ENCODE data around the gene CDH5. TPM values are rescaled to one million over a fixed set of nuclear protein-coding genes. Genes with fewer than 3 reads are reported as not detected.

The CDH5 gene
- total and polyA plus RNA-seq, 2 of the 13 experiments (the other 11 are each of a cell fraction or from before 2014, with no cell fraction given) = 0.71 to 1.1 TPM

GRCh38 chr16:66408163-66409048, 41.9 kb downstream of the CDH5 start (continued):
- TF ChIP-seq ZNF670 (CRISPR knock-in tag; IDR thresholded peaks at IDR 0.05; ENCODE audit: borderline replicate concordance) (peak; percentile 51; the same call in 1 of the 2 replicates), EED (CRISPR knock-in tag; IDR thresholded peaks at IDR 0.05) (no peak), HNRNPH1 (optimal IDR thresholded peaks at IDR 0.05; ENCODE audit: low read depth, low read length) (no peak), ASH2L (IDR thresholded peaks at IDR 0.05; ENCODE audit: insufficient read length, low read depth, low read length) (peak; percentile 24), U2AF1 (optimal IDR thresholded peaks at IDR 0.05; ENCODE audit: low read depth, low read length) (no peak), CCDC6 (CRISPR knock-in tag; IDR thresholded peaks at IDR 0.05) (no peak), GABPA (IDR thresholded peaks at IDR 0.05; ENCODE audit: low read depth, low read length) (peak; percentile 38; the same call in 1 of the 2 replicates), GABPA (CRISPR knock-in tag; IDR thresholded peaks at IDR 0.05; ENCODE audit: low read depth) (peak; percentile 90), ZNF205 (CRISPR knock-in tag; IDR thresholded peaks at IDR 0.05) (no peak), TBX2 (CRISPR knock-in tag; IDR thresholded peaks at IDR 0.05; ENCODE audit: borderline replicate concordance) (peak; percentile 71; the same call in 1 of the 2 replicates), TBP (CRISPR knock-in tag; IDR thresholded peaks at IDR 0.05) (no peak), ZNF572 (CRISPR knock-in tag; IDR thresholded peaks at IDR 0.05) (no peak), KDM3A (CRISPR knock-in tag; IDR thresholded peaks at IDR 0.05; ENCODE audit: low read depth) (peak; percentile 40; the same call in 1 of the 2 replicates), ARNT (IDR thresholded peaks at IDR 0.05) (no peak), ZNF747 (CRISPR knock-in tag; IDR thresholded peaks at IDR 0.05; ENCODE audit: borderline replicate concordance) (no peak), RBM22 (optimal IDR thresholded peaks at IDR 0.05; ENCODE audit: low read length) (no peak), NFAT5 (CRISPR knock-in tag; IDR thresholded peaks at IDR 0.05) (no peak), TMF1 (CRISPR knock-in tag; IDR thresholded peaks at IDR 0.05; ENCODE audit: low read depth) (no peak), SMAD1 (CRISPR knock-in tag; IDR thresholded peaks at IDR 0.05; ENCODE audit: borderline replicate concordance, low read depth) (no peak), CREB3 (CRISPR knock-in tag; IDR thresholded peaks at IDR 0.05) (no peak; the same call in 1 of the 2 replicates), HMGXB4 (CRISPR knock-in tag; IDR thresholded peaks at IDR 0.05; ENCODE audit: borderline replicate concordance in 1 of 2, low read depth in 1 of 2) (peak; percentile 21 to 61; a peak in 1 of 4 replicates), ZNF7 (CRISPR knock-in tag; IDR thresholded peaks at IDR 0.05) (no peak), ZNF253 (CRISPR knock-in tag; IDR thresholded peaks at IDR 0.05; ENCODE audit: borderline replicate concordance) (no peak)

Data from HepG2 (cell line).